ENCODE measurements around the gene ANGPTL7.
"Not testable (repeated sequence)": the region's sequence is repeated elsewhere in the genome, so short reads cannot be mapped to it uniquely, and the experiment has no call there.

ANGPTL7 gene

GRCh38 chr1:11188858-11189451 is at the start of gene ANGPTL7:
Gene ANGPTL7, plus strand, starts transcription at chr1:11189355. Its CDS starts 225 bp downstream, at chr1:11189580.
- DNase-seq: no peak

- DNase-seq: no peak
Measured at GRCh38 chr1:11142618-11143391, 46.4 kb upstream of the ANGPTL7 start.

- no peak for DNase-seq
Measured at GRCh38 chr1:11143401-11143800, 45.8 kb upstream of the ANGPTL7 start.

DNA sequence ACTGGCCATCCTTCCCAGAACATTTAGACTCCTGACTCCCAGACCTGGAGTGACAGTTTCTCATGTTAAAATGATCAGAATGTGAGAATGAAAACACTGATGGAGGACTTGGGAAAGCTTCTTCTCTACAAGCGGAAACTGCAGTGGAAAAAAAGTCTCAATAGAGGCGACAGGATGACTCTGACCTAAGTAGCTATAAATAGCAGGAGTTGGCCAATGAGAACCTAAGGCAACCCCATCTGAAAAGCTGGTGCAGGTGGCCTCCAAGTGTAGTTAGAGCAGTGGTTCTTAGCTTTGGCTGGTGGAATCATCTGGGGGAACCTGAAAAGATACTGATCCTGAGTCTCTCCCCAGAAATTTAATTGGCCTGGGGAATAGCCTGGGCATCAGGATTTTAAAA is 45.2 kb upstream of the ANGPTL7 start:
- no peak for DNase-seq

- no peak for DNase-seq
Measured at GRCh38 chr1:11144570-11145256, 44.4 kb upstream of the ANGPTL7 start.

- no peak for DNase-seq
Measured at GRCh38 chr1:11145741-11146140, 43.4 kb upstream of the ANGPTL7 start.

DNA sequence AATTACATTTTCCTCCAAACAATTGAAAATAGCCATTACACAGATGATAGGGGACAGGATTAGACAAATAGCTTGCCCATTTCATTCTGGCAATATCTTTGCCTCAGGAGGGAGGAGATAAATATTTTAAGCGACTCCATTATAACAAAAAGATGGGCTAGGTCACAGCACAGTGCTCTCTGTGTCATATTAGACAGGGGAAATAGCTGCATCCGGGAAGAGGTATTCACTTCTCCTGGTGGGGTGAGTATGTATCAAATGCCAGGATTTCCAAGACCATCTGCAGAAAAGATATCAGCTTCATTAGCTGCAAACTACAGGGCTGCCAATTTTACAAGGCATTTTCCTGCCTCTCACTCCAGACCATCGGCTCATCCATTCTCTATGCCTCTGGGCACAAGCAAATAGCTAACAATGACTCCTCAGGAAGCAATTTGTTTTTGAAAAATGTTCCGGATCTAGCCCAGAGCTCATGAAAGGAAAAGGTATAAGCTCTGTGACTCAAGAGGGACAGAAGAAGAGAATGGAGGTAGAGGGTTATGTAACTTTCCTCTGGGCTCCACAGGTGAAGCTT is 41.9 kb upstream of the ANGPTL7 start:
- DNase-seq: no peak

DNA sequence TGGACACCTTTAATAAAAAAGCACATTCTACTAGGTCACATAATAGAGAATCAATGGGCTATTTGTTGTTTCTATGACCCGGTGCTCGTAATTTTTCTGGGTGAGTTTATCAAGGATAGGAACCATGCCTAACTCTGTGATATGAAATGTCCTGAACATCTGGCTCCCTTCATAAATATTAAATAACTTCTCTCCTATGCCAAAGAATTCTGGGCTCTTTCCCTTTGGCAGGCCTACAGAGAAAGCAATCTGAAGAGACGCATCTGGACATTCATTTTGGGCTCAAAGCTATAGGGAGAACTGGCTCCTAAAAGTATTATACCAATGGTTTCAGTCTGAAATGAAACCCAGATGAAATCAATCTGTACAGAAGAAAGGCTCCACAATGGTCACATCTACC is 38.8 kb upstream of the ANGPTL7 start:
- no peak for DNase-seq

GRCh38 chr1:11151114-11151513 is 38.0 kb upstream of the ANGPTL7 start:
- DNase-seq: no peak

GRCh38 chr1:11151826-11152612 is 37.1 kb upstream of the ANGPTL7 start:
- no peak for DNase-seq

DNA sequence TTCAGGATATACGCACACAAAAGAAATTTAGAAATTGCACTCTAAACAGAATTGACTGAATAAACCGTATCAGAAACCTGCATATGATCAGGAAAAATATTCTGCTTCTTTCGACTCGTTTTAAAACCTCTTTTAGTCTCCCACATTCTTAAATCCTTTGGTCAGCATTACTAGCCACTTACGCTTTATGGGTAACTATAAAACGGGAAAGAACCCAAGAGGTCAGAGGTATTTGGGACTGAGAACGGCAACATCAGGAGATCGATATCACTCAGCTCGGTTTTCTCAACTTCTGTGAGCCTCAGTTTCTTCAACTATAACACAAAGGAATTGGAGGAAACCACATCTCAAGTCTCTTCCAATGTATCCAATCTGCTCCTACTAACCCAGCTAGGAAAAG is 36.4 kb upstream of the ANGPTL7 start:
- DNase-seq: no peak

DNA sequence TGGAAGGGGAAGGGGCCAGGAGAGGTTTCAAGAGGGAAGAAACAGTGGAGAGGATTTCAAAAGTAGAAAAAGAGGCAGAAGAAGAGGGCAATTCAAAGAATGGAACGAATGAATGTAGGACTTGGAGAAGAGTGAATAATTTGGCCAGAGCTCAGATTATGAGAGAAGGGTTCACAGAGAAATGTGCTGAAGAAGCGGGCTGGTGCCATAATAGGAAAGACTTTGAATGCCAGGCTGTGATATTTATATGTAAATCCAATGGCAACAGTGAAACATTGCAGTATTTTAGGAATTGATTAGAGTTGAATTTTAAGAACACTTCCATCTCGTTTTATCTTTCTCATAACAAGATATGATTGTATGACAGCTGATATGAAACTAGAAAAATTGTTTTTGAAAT is 36.0 kb upstream of the ANGPTL7 start:
- DNase-seq: no peak

- DNase-seq: no peak
Measured at GRCh38 chr1:11156441-11156840, 32.7 kb upstream of the ANGPTL7 start.

DNA sequence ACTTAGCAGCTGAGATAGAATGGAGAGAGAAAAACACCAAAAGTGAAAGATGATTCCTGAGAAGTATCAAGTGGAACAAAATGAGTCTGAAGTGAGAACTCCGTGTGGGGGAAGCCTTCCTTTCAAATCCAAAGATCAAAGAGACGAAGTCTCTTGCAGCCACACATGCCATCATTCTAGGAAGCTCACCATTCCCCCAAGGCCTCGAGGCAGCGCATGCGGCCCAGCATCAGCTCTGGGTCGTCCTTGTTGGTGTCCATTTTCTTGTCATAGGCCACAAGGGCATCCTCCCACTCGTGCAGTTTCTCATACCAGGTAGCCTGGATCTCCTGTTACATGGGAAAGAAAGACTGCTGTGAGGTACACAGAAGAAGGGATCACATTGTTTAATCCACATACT is 32.2 kb upstream of the ANGPTL7 start:
- no peak for DNase-seq

- no peak for DNase-seq
Measured at GRCh38 chr1:11157394-11157793, 31.8 kb upstream of the ANGPTL7 start.

GRCh38 chr1:11157867-11158266 is 31.3 kb upstream of the ANGPTL7 start:
- peak; percentile 41 for DNase-seq

GRCh38 chr1:11158291-11158690 is 30.9 kb upstream of the ANGPTL7 start:
- no peak for DNase-seq

- DNase-seq: peak; percentile 97
Measured at GRCh38 chr1:11158720-11159321, 30.3 kb upstream of the ANGPTL7 start.

DNA sequence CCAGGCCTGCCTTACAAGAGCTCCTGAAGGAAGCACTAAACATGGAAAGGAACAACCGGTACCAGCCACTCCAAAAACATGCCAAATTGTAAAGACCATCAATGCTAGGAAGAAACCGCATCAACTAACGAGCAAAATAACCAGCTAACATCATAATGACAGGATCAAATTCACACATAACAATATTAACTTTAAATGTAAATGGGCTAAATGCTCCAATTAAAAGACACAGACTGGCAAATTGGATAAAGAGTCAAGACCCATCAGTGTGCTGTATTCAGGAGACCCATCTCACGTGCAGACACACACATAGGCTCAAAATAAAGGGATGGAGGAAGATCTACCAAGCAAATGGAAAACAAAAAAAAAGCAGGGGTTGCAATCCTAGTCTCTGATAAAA is 26.4 kb upstream of the ANGPTL7 start:
- DNase-seq: not testable (repeated sequence)

- DNase-seq: not testable (repeated sequence)
Measured at GRCh38 chr1:11166744-11167143, 22.4 kb upstream of the ANGPTL7 start.

DNA sequence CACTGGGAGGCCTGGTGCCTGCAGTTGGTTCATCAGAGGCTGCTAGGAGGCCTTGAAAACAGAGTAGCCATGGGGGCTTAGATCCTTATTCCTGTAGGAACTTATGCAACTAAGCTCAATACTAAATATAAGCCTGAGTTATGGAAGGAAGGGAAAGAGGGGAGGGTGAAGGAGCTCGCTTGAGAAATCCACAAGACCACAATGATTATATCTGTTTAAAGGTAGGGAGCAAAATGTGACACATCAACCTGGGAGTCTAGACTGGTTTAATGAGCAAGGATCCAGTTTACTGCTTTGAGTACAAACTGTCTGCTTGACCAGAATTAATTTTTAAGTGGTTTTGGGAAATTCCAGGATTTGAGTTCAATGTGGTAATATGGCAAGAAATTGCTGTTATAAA is 20.4 kb upstream of the ANGPTL7 start:
- no peak for DNase-seq

- DNase-seq: no peak
Measured at GRCh38 chr1:11169202-11169601, 20.0 kb upstream of the ANGPTL7 start.

Measured in HCEC 1CT (cell line).